Measurements from ENCODE around the gene SUGCT.
"Not testable (repeated sequence)": the region's sequence is repeated elsewhere in the genome, so short reads cannot be mapped to it uniquely, and the experiment has no call there.

SUGCT gene

GRCh38 chr7:40604601-40605438 lies 470.0 kb downstream of the SUGCT start:
- Histone ChIP-seq H3K4me3 (ENCODE audit: low read length) (no peak overlapping the region), H3K27ac (ENCODE audit: low read length) (no peak overlapping the region), H3K4me1 (ENCODE audit: control insufficient read depth, insufficient read depth, low read length) (no peaks in the 10 kb centered on the region), H3K36me3 (ENCODE audit: control insufficient read depth, insufficient read depth, low read length) (no peaks in the 10 kb centered on the region), H3K9me3 (ENCODE audit: control insufficient read depth, insufficient read depth, low read length) (no peaks in the 10 kb centered on the region), H3K27me3 (ENCODE audit: control insufficient read depth, insufficient read depth, low read length) (no peaks in the 10 kb centered on the region)
- peak; percentile 41 for DNase-seq (ENCODE audit: low read depth, low spot score)
- no CpG with 5 or more reads among the region's 17 CpGs for WGBS (ENCODE audit: insufficient coverage, insufficient read length)

DNA sequence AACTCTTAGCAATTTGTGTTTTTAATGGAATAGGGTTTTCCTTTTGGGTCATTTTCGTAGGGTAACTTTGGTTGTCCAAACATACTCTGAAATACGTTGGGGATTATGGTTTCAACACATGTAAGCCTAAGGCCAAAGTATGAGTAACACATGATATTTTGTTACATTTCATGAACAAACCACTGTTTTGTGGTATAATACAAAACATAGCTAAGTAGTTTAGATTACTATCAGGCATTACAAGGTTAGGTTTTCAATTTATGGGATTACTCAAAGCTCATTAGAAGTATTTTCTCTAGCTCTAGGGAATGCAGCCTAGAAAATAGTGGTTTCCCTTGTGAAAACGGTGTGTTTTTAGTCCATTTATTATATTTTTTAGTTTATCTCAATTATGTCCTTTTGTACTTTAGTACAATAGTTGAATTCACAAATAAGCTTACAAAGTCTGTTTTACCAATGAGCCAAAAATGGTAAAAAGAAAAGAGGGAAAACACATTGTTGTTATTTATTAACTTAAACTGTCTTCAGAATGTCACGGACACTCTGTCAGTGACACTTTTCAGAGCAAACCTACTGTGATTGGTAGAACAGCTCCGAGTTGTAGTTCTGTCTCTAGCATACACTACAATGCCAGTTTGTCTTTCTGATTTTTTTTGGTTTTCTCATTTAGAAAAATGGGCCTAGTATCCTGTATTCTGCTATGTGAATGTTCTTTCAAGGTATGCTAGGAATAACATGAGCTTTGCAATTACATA lies 473.7 kb downstream of the SUGCT start:
- DNase-seq (ENCODE audit: low read depth, low spot score), result no peak
- H3K4me1 ChIP-seq (ENCODE audit: control insufficient read depth, insufficient read depth, low read length), result no peaks in the 10 kb centered on the region
- H3K27ac ChIP-seq (ENCODE audit: low read length), result no peak overlapping the region
- WGBS (ENCODE audit: insufficient coverage, insufficient read length), result no CpG with 5 or more reads among the region's 5 CpGs
- no peaks in the 10 kb centered on the region for H3K9me3 ChIP-seq (ENCODE audit: control insufficient read depth, insufficient read depth, low read length)
- no peaks in the 10 kb centered on the region for H3K27me3 ChIP-seq (ENCODE audit: control insufficient read depth, insufficient read depth, low read length)
- no peak overlapping the region for H3K4me3 ChIP-seq (ENCODE audit: low read length)
- H3K36me3 ChIP-seq (ENCODE audit: control insufficient read depth, insufficient read depth, low read length), result no peaks in the 10 kb centered on the region

GRCh38 chr7:40610461-40610860 lies 475.7 kb downstream of the SUGCT start:
- Histone ChIP-seq H3K9me3 (ENCODE audit: control insufficient read depth, insufficient read depth, low read length) (no peaks in the 10 kb centered on the region), H3K4me3 (ENCODE audit: low read length) (no peak overlapping the region), H3K27ac (ENCODE audit: low read length) (no peak overlapping the region), H3K27me3 (ENCODE audit: control insufficient read depth, insufficient read depth, low read length) (no peaks in the 10 kb centered on the region), H3K36me3 (ENCODE audit: control insufficient read depth, insufficient read depth, low read length) (no peaks in the 10 kb centered on the region), H3K4me1 (ENCODE audit: control insufficient read depth, insufficient read depth, low read length) (no peaks in the 10 kb centered on the region)
- no peak for DNase-seq (ENCODE audit: low read depth, low spot score)
- no CpG with 5 or more reads among the region's 4 CpGs for WGBS (ENCODE audit: insufficient coverage, insufficient read length)

- Histone ChIP-seq H3K27me3 (ENCODE audit: control insufficient read depth, insufficient read depth, low read length) (no peaks in the 10 kb centered on the region), H3K36me3 (ENCODE audit: control insufficient read depth, insufficient read depth, low read length) (no peaks in the 10 kb centered on the region), H3K27ac (ENCODE audit: low read length) (no peak overlapping the region), H3K9me3 (ENCODE audit: control insufficient read depth, insufficient read depth, low read length) (no peaks in the 10 kb centered on the region), H3K4me1 (ENCODE audit: control insufficient read depth, insufficient read depth, low read length) (no peaks in the 10 kb centered on the region), H3K4me3 (ENCODE audit: low read length) (no peak overlapping the region)
- no CpG with 5 or more reads among the region's 2 CpGs for WGBS (ENCODE audit: insufficient coverage, insufficient read length)
- DNase-seq (ENCODE audit: low read depth, low spot score), result no peak
Observed at GRCh38 chr7:40611095-40611871, 476.5 kb downstream of the SUGCT start.

DNA sequence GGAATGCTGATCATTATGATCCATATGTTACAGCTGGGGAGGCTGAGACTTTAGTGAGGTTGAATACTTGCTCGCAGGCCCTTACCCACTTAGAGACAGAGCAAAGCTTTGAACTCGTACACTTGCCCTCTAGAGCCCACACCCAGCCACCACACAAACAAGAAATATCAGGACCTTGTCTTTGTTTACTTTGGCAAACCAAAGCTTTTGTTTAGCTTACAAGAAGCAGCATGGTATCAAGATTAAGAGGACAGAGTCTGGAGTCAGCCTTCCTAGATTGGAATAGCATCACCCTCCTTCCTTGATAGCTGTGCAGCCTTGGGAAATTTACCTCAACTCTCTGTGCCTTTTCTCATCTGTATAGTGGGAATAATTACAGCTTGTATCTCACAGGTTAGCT lies 477.5 kb downstream of the SUGCT start:
- H3K9me3 ChIP-seq (ENCODE audit: control insufficient read depth, insufficient read depth, low read length), result no peaks in the 10 kb centered on the region
- H3K27me3 ChIP-seq (ENCODE audit: control insufficient read depth, insufficient read depth, low read length), result no peaks in the 10 kb centered on the region
- H3K27ac ChIP-seq (ENCODE audit: low read length), result no peak overlapping the region
- no peak overlapping the region for H3K4me3 ChIP-seq (ENCODE audit: low read length)
- no peaks in the 10 kb centered on the region for H3K36me3 ChIP-seq (ENCODE audit: control insufficient read depth, insufficient read depth, low read length)
- DNase-seq (ENCODE audit: low read depth, low spot score), result no peak
- WGBS (ENCODE audit: insufficient coverage, insufficient read length), result no CpG with 5 or more reads among the region's 2 CpGs
- no peaks in the 10 kb centered on the region for H3K4me1 ChIP-seq (ENCODE audit: control insufficient read depth, insufficient read depth, low read length)

DNA sequence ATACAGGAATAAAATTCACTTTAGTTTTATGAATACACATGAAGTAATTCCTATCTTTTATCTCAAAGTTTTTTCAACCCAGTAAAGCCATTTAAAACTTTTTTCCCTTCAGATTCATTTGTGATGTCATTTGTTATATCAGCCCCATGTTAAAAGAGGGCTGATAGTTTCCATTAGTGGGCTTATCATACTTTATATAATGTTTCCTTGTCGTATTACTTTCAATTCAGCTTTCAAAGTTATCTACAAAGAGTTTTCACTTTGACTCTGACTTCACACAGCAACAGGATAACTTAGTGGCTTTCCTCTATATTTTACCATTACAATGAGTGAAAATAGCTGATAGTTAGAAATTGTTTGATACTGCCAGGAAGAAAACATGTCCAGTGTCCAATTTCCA lies 484.8 kb downstream of the SUGCT start:
- DNase-seq (ENCODE audit: low read depth, low spot score), result no peak
- Histone ChIP-seq H3K36me3 (ENCODE audit: control insufficient read depth, insufficient read depth, low read length) (no peaks in the 10 kb centered on the region), H3K27me3 (ENCODE audit: control insufficient read depth, insufficient read depth, low read length) (no peaks in the 10 kb centered on the region), H3K27ac (ENCODE audit: low read length) (no peak overlapping the region), H3K4me3 (ENCODE audit: low read length) (no peak overlapping the region), H3K9me3 (ENCODE audit: control insufficient read depth, insufficient read depth, low read length) (no peaks in the 10 kb centered on the region), H3K4me1 (ENCODE audit: control insufficient read depth, insufficient read depth, low read length) (no peaks in the 10 kb centered on the region)
- no CpG with 5 or more reads among the region's 1 CpG for WGBS (ENCODE audit: insufficient coverage, insufficient read length)

GRCh38 chr7:40621592-40621998 lies 486.8 kb downstream of the SUGCT start:
- Histone ChIP-seq H3K9me3 (ENCODE audit: control insufficient read depth, insufficient read depth, low read length) (no peaks in the 10 kb centered on the region), H3K4me1 (ENCODE audit: control insufficient read depth, insufficient read depth, low read length) (no peaks in the 10 kb centered on the region), H3K4me3 (ENCODE audit: low read length) (no peak overlapping the region), H3K36me3 (ENCODE audit: control insufficient read depth, insufficient read depth, low read length) (no peaks in the 10 kb centered on the region), H3K27me3 (ENCODE audit: control insufficient read depth, insufficient read depth, low read length) (no peaks in the 10 kb centered on the region), H3K27ac (ENCODE audit: low read length) (no peak overlapping the region)
- no peak for DNase-seq (ENCODE audit: low read depth, low spot score)
- WGBS (ENCODE audit: insufficient coverage, insufficient read length), result no CpG with 5 or more reads among the region's 4 CpGs

- Histone ChIP-seq H3K9me3 (ENCODE audit: control insufficient read depth, insufficient read depth, low read length) (no peaks in the 10 kb centered on the region), H3K27me3 (ENCODE audit: control insufficient read depth, insufficient read depth, low read length) (no peaks in the 10 kb centered on the region), H3K4me1 (ENCODE audit: control insufficient read depth, insufficient read depth, low read length) (no peaks in the 10 kb centered on the region), H3K36me3 (ENCODE audit: control insufficient read depth, insufficient read depth, low read length) (no peaks in the 10 kb centered on the region), H3K4me3 (ENCODE audit: low read length) (no peak overlapping the region), H3K27ac (ENCODE audit: low read length) (no peak overlapping the region)
- no CpG with 5 or more reads among the region's 3 CpGs for WGBS (ENCODE audit: insufficient coverage, insufficient read length)
- no peak for DNase-seq (ENCODE audit: low read depth, low spot score)
Observed at GRCh38 chr7:40622941-40623501, 488.2 kb downstream of the SUGCT start.

DNA sequence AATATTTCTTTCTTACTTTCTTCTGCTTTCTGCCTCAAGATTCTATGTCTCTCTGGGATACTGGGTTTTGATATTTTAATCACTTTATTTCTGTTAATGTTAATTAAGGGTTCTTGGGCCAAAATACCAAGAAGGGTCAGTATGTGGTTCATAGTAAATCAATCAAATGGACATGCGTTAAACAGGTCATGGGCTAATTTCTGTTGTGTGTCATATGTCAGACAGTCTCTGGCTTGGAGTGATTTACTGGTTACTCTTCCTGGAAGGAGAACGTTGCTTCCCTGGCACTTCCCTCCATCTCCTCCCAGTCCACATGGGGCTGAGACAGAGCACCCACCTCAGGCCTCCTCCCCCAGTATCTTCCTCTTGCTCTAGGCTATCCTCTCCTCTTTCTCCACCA lies 489.1 kb downstream of the SUGCT start:
- no peak for DNase-seq (ENCODE audit: low read depth, low spot score)
- no peak overlapping the region for H3K4me3 ChIP-seq (ENCODE audit: low read length)
- WGBS (ENCODE audit: insufficient coverage, insufficient read length), result no CpG with 5 or more reads among the region's 2 CpGs
- H3K9me3 ChIP-seq (ENCODE audit: control insufficient read depth, insufficient read depth, low read length), result no peaks in the 10 kb centered on the region
- no peak overlapping the region for H3K27ac ChIP-seq (ENCODE audit: low read length)
- H3K4me1 ChIP-seq (ENCODE audit: control insufficient read depth, insufficient read depth, low read length), result no peaks in the 10 kb centered on the region
- H3K36me3 ChIP-seq (ENCODE audit: control insufficient read depth, insufficient read depth, low read length), result no peaks in the 10 kb centered on the region
- H3K27me3 ChIP-seq (ENCODE audit: control insufficient read depth, insufficient read depth, low read length), result no peaks in the 10 kb centered on the region

DNA sequence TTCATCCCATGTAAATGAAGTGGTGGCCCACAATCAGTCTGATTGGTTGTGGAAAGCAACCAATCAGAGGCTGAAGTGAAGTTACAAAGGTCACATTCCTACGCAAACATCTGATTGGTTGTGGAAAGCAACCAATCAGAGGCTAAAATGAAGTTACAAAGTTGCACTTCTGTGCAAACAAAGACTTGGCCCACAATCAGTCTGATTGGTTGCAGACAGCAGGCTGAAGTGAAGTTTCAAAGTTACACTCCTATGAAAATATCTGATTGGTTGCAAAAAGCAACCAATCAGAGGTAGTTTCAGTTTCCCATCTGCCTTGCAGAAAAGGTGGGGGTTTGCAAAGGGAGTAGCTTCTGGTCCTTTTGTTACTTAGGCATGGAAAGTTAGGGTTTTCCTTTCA lies 492.6 kb downstream of the SUGCT start:
- not testable (repeated sequence) for H3K27ac ChIP-seq (ENCODE audit: low read length); H3K27me3 ChIP-seq (ENCODE audit: control insufficient read depth, insufficient read depth, low read length); H3K4me3 ChIP-seq (ENCODE audit: low read length); H3K9me3 ChIP-seq (ENCODE audit: control insufficient read depth, insufficient read depth, low read length); DNase-seq (ENCODE audit: low read depth, low spot score); H3K36me3 ChIP-seq (ENCODE audit: control insufficient read depth, insufficient read depth, low read length); H3K4me1 ChIP-seq (ENCODE audit: control insufficient read depth, insufficient read depth, low read length)
- no CpG with 5 or more reads among the region's 1 CpG for WGBS (ENCODE audit: insufficient coverage, insufficient read length)
